SK-N-MC (cell line): ENCODE measurements around the gene MPZL2.

Experiments
- EZH2 ChIP-seq: fragments of 200-600 bp; sonication (generic); IDR thresholded peaks from one replicate; pipeline ENCODE4 v1.6.1; 2017; ENCODE audit warnings: antibody characterized with exemption
- FOXP2 ChIP-seq: optimal IDR thresholded peaks from 2 replicates; pipeline ENCODE3; 2011; ENCODE audit warnings: mild to moderate bottlenecking, moderate library complexity; ENCODE audit not compliant: insufficient read depth; ENCODE audit errors: extremely low read length, control extremely low read depth
- POLR2AphosphoS5 ChIP-seq: IDR thresholded peaks from 2 replicates; pipeline ENCODE4 v1.6.1; 2012; ENCODE audit warnings: mild to moderate bottlenecking, low read depth, low read length, borderline replicate concordance

DNA sequence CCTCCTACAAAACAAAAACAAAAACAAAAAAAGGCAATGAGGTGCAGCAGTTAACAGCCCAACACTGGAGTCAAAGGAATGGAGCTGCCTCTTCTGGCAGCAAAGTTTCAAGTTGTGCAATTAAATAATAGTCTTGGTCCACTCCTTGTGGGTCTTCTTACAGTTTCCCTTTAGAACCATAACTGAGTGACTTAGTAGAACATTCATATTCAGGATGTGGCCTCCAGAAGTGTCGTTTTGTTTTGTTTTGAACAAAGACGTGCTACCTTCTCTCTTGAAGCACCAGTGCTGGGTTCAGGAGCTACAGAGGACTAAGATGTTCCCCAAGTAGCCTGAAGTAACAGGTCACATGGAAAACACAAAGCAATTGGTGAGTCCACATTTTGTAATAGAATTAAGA, 37.3 kb downstream of the MPZL2 start:
- TF ChIP-seq EZH2 (no peak), POLR2AphosphoS5 (no peak), FOXP2 (no peak)
